GM19240 (cell line): Measurements from ENCODE around the gene SPATA13.
"Not testable (repeated sequence)": the region's sequence is repeated elsewhere in the genome, so short reads cannot be mapped to it uniquely, and the experiment has no call there.

Experiments
- DNase-seq: peaks from one replicate; pipeline ENCODE4 v3.0.0; 2011; ENCODE audit warnings: low spot score; ENCODE audit not compliant: insufficient read length

Gene SPATA13

GRCh38 chr13:24160458-24161009 lies at the start of gene SPATA13:
SPATA13 (plus strand) TSS chr13:24160720; CDS start chr13:24222930, 62,210 bp downstream.
- DNase-seq: peak; percentile 95

- DNase-seq: no peak
Observed at GRCh38 chr13:24112791-24113190, 47.7 kb upstream of the SPATA13 start.

GRCh38 chr13:24115671-24116070 lies 44.8 kb upstream of the SPATA13 start:
- no peak for DNase-seq

GRCh38 chr13:24116131-24116530 lies 44.4 kb upstream of the SPATA13 start:
- no peak for DNase-seq

- no peak for DNase-seq
Observed at GRCh38 chr13:24118576-24118975, 41.9 kb upstream of the SPATA13 start.

- DNase-seq: no peak
Observed at GRCh38 chr13:24119626-24120508, 40.7 kb upstream of the SPATA13 start.

- DNase-seq: not testable (repeated sequence)
Observed at GRCh38 chr13:24122045-24122444, 38.5 kb upstream of the SPATA13 start.

GRCh38 chr13:24122569-24122968 lies 38.0 kb upstream of the SPATA13 start:
- no peak for DNase-seq

GRCh38 chr13:24123761-24124160 lies 36.8 kb upstream of the SPATA13 start:
- DNase-seq: no peak

- peak; percentile 43 for DNase-seq
Observed at GRCh38 chr13:24124789-24125476, 35.6 kb upstream of the SPATA13 start.

- DNase-seq: no peak
Observed at GRCh38 chr13:24127116-24127631, 33.3 kb upstream of the SPATA13 start.

GRCh38 chr13:24128112-24128511 lies 32.4 kb upstream of the SPATA13 start:
- no peak for DNase-seq

- DNase-seq: no peak
Observed at GRCh38 chr13:24128962-24129361, 31.6 kb upstream of the SPATA13 start.

- DNase-seq: no peak
Observed at GRCh38 chr13:24129914-24130774, 30.4 kb upstream of the SPATA13 start.

- no peak for DNase-seq
Observed at GRCh38 chr13:24131749-24132148, 28.8 kb upstream of the SPATA13 start.

- no peak for DNase-seq
Observed at GRCh38 chr13:24133021-24133795, 27.3 kb upstream of the SPATA13 start.

- DNase-seq: no peak
Observed at GRCh38 chr13:24134231-24134630, 26.3 kb upstream of the SPATA13 start.

- DNase-seq: no peak
Observed at GRCh38 chr13:24134757-24135156, 25.8 kb upstream of the SPATA13 start.

GRCh38 chr13:24135674-24136300 lies 24.7 kb upstream of the SPATA13 start:
- no peak for DNase-seq

GRCh38 chr13:24138911-24139310 lies 21.6 kb upstream of the SPATA13 start:
- DNase-seq: no peak
